RPMI7951 (cell line): ENCODE results near the gene OR52E2. TPM values are rescaled to one million over a fixed set of nuclear protein-coding genes. Genes with fewer than 3 reads are reported as not detected.

Source experiments
- DNase-seq: peaks from one replicate; pipeline ENCODE4 v3.0.0-alpha.2; 2012; ENCODE audit warnings: low read depth
- total RNA-seq: library from RNA; depleted of rRNA; stranded (reverse); fragments of >200 nt; shearing (Covaris generic); gene quantifications from 2 replicates; pipeline ENCODE4 v1.2.3, GENCODE V29; 2014; rRNA removed

Gene OR52E2
- total RNA-seq, 1 experiment from 2014 or later: not detected

DNA sequence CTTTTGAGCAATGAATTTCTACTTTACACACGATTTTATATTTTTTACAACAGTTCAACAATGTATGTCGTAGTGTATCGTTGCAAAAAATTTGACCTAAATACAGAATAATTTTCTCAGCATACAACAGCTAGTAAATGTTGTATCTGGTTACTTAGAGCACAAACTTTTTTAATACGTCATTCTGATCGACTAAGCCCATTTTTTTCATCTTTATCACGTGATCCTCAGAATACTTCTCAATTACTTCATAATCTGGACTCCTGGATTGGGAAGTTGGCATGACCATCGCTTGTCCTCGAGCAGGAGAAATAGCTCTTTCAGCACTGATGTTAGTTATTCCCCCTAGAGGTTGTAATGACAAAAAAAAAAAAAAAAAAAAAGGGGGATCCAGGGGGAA is 48.2 kb downstream of the OR52E2 start:
- DNase-seq: no peak

Other genes starting within 250 kb of the OR52E2 start
- not detected in 2 replicates for gene OR51F2, start 238.3 kb downstream of the OR52E2 start, total RNA-seq
- gene OR51S1, start 210.4 kb downstream of the OR52E2 start, total RNA-seq: not detected in 2 replicates
- gene OR51T1, start 177.7 kb downstream of the OR52E2 start, total RNA-seq: not detected in 2 replicates
- not detected in 2 replicates for gene OR51A7, start 155.8 kb downstream of the OR52E2 start, total RNA-seq
- gene OR51G2, start 140.3 kb downstream of the OR52E2 start, total RNA-seq: not detected in 2 replicates
- not detected in 2 replicates for gene OR51G1, start 135.3 kb downstream of the OR52E2 start, total RNA-seq
- not detected in 2 replicates for gene OR51A4, start 112.0 kb downstream of the OR52E2 start, total RNA-seq
- not detected in 2 replicates for gene OR51A2, start 103.9 kb downstream of the OR52E2 start, total RNA-seq
- gene OR51L1, start 64.8 kb downstream of the OR52E2 start, total RNA-seq: not detected in 2 replicates
- not detected in 2 replicates for gene OR52J3, start 13.1 kb downstream of the OR52E2 start, total RNA-seq
- not detected in 2 replicates for gene OR52E1, start 9.9 kb upstream of the OR52E2 start, total RNA-seq
- gene OR52A5, start 78.7 kb upstream of the OR52E2 start, total RNA-seq: not detected in 2 replicates
- not detected in 2 replicates for gene OR52A1, start 95.1 kb upstream of the OR52E2 start, total RNA-seq
- not detected in 2 replicates for gene OR51V1, start 141.1 kb upstream of the OR52E2 start, total RNA-seq
- not detected in 2 replicates for gene HBB, start 167.4 kb upstream of the OR52E2 start, total RNA-seq
- gene HBD, start 174.9 kb upstream of the OR52E2 start, total RNA-seq: not detected in 2 replicates
- gene HBG1, start 190.2 kb upstream of the OR52E2 start, total RNA-seq: not detected in 2 replicates
- gene HBG2, start 195.2 kb upstream of the OR52E2 start, total RNA-seq: 1.3 TPM in 1 of 2 replicates, not detected in the other
- 4.6 and 6.4 TPM in 2 replicates for gene HBE1, start 210.3 kb upstream of the OR52E2 start, total RNA-seq
- not detected in 2 replicates for gene OR51B4, start 242.3 kb upstream of the OR52E2 start, total RNA-seq